COLO668 (cell line): Measurements from ENCODE around the gene LYPD6B.

ENCODE experiments used
- DNase-seq: peaks from one replicate; lab custom pipeline; 2025; ENCODE audit not compliant: unreplicated experiment; lab: John Stamatoyannopoulos, UW

The LYPD6B gene

GRCh38 chr2:149038442-149039212 lies at the start of gene LYPD6B:
Gene LYPD6B, plus strand, starts transcription at chr2:149038699. Its CDS starts 92,250 bp downstream, at chr2:149130949.
- peak; percentile 92 for DNase-seq

- peak; percentile 70 for DNase-seq
Measured at GRCh38 chr2:148989882-148990493, 48.5 kb upstream of the LYPD6B start.

- peak; percentile 93 for DNase-seq
Measured at GRCh38 chr2:148990968-148991367, 47.5 kb upstream of the LYPD6B start.

GRCh38 chr2:148992448-148992847 lies 46.1 kb upstream of the LYPD6B start:
- no peak for DNase-seq

GRCh38 chr2:148993351-148993750 lies 45.1 kb upstream of the LYPD6B start:
- DNase-seq: no peak

- peak; percentile 87 for DNase-seq
Measured at GRCh38 chr2:148994341-148994740, 44.2 kb upstream of the LYPD6B start.

- no peak for DNase-seq
Measured at GRCh38 chr2:148996805-148997204, 41.7 kb upstream of the LYPD6B start.

- no peak for DNase-seq
Measured at GRCh38 chr2:148998165-148998830, 40.2 kb upstream of the LYPD6B start.

- no peak for DNase-seq
Measured at GRCh38 chr2:148998831-148999200, 39.7 kb upstream of the LYPD6B start.

- DNase-seq: peak; percentile 18
Measured at GRCh38 chr2:148999451-148999921, 39.0 kb upstream of the LYPD6B start.

- no peak for DNase-seq
Measured at GRCh38 chr2:149000158-149000938, 38.2 kb upstream of the LYPD6B start.

GRCh38 chr2:149001496-149001895 lies 37.0 kb upstream of the LYPD6B start:
- DNase-seq: no peak

- no peak for DNase-seq
Measured at GRCh38 chr2:149002378-149002890, 36.1 kb upstream of the LYPD6B start.

- DNase-seq: no peak
Measured at GRCh38 chr2:149002891-149003740, 35.4 kb upstream of the LYPD6B start.

GRCh38 chr2:149004836-149005235 lies 33.7 kb upstream of the LYPD6B start:
- no peak for DNase-seq

- DNase-seq: no peak
Measured at GRCh38 chr2:149005471-149006077, 32.9 kb upstream of the LYPD6B start.

GRCh38 chr2:149006883-149007543 lies 31.5 kb upstream of the LYPD6B start:
- DNase-seq: no peak

GRCh38 chr2:149008381-149008780 lies 30.1 kb upstream of the LYPD6B start:
- no peak for DNase-seq
